Measurements from ENCODE around the gene FKBP14. TPM values are rescaled to one million over a fixed set of nuclear protein-coding genes. Genes with fewer than 3 reads are reported as not detected.

Gene FKBP14
- total RNA-seq, 1 donor from 2014 or later: 20.3 TPM

DNA sequence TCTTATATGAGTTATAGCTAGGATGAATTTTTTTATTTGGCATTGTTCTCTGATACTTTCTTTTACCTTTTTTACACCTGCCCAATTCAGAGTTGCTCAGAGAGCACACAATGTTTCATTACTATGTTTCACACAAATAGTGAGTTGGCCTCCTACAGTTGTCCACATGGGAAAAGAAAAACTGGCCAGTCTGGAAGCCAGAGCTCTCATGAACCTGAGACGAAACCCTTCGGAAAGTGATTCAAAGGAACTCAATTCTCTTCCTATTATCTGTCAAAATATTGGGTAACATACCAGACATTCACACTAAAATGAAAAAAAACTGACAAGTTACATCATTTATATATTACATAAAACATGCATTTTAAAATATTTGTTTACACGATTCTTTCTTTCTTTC is 52.2 kb downstream of the FKBP14 start:
- H3K27ac Mint-ChIP-seq (ENCODE audit: unreplicated experiment): no peak overlapping the region
- H3K4me1 Mint-ChIP-seq: peaks cover 61% of the 10 kb centered on the region
- H3K27me3 Mint-ChIP-seq (ENCODE audit: low read depth): no peaks in the 10 kb centered on the region
- DNase-seq (ENCODE audit: low read depth, low spot score): no peak
- TF ChIP-seq, protein P1, sequence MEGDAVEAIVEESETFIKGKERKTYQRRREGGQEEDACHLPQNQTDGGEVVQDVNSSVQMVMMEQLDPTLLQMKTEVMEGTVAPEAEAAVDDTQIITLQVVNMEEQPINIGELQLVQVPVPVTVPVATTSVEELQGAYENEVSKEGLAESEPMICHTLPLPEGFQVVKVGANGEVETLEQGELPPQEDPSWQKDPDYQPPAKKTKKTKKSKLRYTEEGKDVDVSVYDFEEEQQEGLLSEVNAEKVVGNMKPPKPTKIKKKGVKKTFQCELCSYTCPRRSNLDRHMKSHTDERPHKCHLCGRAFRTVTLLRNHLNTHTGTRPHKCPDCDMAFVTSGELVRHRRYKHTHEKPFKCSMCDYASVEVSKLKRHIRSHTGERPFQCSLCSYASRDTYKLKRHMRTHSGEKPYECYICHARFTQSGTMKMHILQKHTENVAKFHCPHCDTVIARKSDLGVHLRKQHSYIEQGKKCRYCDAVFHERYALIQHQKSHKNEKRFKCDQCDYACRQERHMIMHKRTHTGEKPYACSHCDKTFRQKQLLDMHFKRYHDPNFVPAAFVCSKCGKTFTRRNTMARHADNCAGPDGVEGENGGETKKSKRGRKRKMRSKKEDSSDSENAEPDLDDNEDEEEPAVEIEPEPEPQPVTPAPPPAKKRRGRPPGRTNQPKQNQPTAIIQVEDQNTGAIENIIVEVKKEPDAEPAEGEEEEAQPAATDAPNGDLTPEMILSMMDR (conservative IDR thresholded peaks at IDR 0.05): no peak
- peaks cover 8% of the 10 kb centered on the region for H3K36me3 Mint-ChIP-seq (ENCODE audit: low read depth)
- no peak overlapping the region for H3K4me3 Mint-ChIP-seq
- H3K9me3 Mint-ChIP-seq: peaks cover 5% of the 10 kb centered on the region

DNA sequence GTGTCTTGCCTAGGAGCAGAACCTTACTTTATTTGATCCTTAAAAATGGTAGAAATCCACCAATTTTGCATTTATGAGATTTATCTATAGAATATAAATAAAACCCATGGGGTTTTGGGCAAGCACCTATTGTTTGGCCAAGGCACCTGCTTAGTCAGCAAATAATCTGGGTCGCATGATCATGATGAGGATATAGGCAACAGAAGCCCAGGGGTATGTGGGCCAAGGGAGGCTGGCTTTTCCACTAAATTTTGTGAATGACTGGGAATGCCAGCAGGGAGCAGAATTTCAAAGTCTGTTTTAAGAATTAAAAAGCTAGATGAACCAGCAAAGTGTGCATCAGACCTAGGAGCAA is 54.2 kb downstream of the FKBP14 start:
- DNase-seq (ENCODE audit: low read depth, low spot score): no peak
- Mint-ChIP-seq H3K9me3 (peaks cover 5% of the 10 kb centered on the region), H3K27ac (ENCODE audit: unreplicated experiment) (no peak overlapping the region), H3K36me3 (ENCODE audit: low read depth) (peaks cover 19% of the 10 kb centered on the region), H3K4me3 (no peak overlapping the region), H3K27me3 (ENCODE audit: low read depth) (no peaks in the 10 kb centered on the region), H3K4me1 (peaks cover 54% of the 10 kb centered on the region)
- TF ChIP-seq, protein P1 (conservative IDR thresholded peaks at IDR 0.05): no peak

DNA sequence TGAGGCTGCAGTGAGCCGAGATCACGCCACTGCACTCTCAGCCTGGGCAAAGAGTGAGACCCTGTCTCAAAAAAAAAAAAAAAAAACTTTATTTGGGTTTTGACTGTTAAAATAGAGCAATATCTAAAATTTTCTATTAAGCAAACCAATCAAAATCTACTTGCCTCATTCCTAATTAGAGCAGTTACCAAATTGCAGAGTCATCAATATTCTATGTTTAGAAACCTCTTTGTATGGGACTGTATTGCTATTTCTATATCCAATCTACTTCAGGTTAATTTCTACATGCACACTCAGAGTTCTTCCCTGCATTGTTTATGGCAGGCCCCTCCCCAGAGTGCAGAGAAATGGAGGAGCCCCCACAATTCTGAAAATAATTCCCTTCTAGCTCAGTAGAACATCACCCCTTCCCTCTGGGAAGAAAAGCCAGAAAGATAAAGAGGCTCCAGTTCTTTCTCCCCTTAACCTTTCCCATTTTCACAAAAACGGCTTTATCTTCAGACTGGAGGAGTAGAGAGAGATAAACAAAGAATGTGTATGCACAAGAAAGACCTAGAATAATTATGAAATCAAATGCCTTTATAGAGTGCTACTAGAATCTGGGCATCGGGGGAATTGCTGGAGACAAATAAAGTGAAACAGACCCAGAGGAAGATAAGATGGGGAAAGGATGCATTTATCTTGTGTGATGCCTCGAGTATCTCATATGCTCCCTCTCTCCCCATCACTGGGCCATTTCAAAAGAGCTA is 54.8 kb downstream of the FKBP14 start:
- no peak for DNase-seq (ENCODE audit: low read depth, low spot score)
- TF ChIP-seq, protein P1 (conservative IDR thresholded peaks at IDR 0.05): no peak
- Mint-ChIP-seq H3K36me3 (ENCODE audit: low read depth) (peaks cover 22% of the 10 kb centered on the region), H3K27me3 (ENCODE audit: low read depth) (no peaks in the 10 kb centered on the region), H3K4me3 (no peak overlapping the region), H3K9me3 (peaks cover 5% of the 10 kb centered on the region), H3K27ac (ENCODE audit: unreplicated experiment) (no peak overlapping the region), H3K4me1 (peaks cover 48% of the 10 kb centered on the region)

DNA sequence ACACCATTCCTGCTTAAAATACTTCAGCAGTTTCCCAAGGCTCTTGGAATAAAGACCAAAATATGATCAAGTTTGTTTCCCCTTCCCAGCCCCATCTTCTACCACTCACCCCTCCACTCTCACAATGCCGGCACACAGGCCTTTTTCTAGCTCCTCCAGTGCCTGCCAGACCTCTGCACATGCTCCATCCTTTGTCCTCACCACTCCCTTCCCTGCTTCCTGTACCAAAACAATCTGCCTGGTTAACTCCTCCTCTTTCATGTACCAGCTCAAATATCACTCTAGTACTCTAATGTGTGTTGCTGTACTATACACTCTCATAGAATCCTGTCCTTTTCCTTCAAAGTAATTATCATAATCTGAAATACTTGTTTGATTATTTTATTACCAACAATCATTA is 56.3 kb downstream of the FKBP14 start:
- H3K4me3 Mint-ChIP-seq: no peak overlapping the region
- no peak for DNase-seq (ENCODE audit: low read depth, low spot score)
- TF ChIP-seq, protein P1 (conservative IDR thresholded peaks at IDR 0.05): no peak
- peaks cover 5% of the 10 kb centered on the region for H3K9me3 Mint-ChIP-seq
- no peak overlapping the region for H3K27ac Mint-ChIP-seq (ENCODE audit: unreplicated experiment)
- peaks cover 33% of the 10 kb centered on the region for H3K4me1 Mint-ChIP-seq
- H3K36me3 Mint-ChIP-seq (ENCODE audit: low read depth): peaks cover 28% of the 10 kb centered on the region
- no peaks in the 10 kb centered on the region for H3K27me3 Mint-ChIP-seq (ENCODE audit: low read depth)

DNA sequence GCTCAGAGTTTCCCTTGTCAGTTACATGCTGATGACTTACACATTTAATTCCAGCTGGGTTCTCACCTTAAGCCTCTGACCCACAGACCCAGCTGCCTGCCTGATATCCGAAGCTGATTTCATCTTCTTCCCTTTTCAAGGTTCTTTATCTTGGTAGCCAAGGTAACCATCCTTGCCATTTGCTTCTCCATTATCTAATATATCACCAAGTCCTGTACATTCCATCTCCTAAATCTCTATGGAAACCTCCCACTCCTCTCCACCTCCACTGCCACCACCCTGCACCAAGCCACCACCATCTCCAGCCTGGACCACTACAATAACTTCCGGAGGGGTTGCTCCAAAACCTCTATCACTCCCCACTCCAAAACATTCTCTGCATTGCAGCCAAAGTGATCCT is 56.8 kb downstream of the FKBP14 start:
- H3K27ac Mint-ChIP-seq (ENCODE audit: unreplicated experiment): peak overlapping the region; percentile 28
- H3K27me3 Mint-ChIP-seq (ENCODE audit: low read depth): no peaks in the 10 kb centered on the region
- H3K4me1 Mint-ChIP-seq: peaks cover 32% of the 10 kb centered on the region
- peaks cover 28% of the 10 kb centered on the region for H3K36me3 Mint-ChIP-seq (ENCODE audit: low read depth)
- peaks cover 5% of the 10 kb centered on the region for H3K9me3 Mint-ChIP-seq
- H3K4me3 Mint-ChIP-seq: no peak overlapping the region
- TF ChIP-seq, protein P1 (conservative IDR thresholded peaks at IDR 0.05): no peak
- DNase-seq (ENCODE audit: low read depth, low spot score): no peak
